Spleen (tissue), 11 donors: ENCODE results near the gene CHID1. TPM values are rescaled to one million over a fixed set of nuclear protein-coding genes. Genes with fewer than 3 reads are reported as not detected.
A peak's percentile ranks its signal among the peaks of the same experiment; 100 is the strongest.

Source experiments
- DNase-seq: peaks from one replicate; pipeline ENCODE4 v3.0.0-alpha.2; 2020
- H3K27ac ChIP-seq, 8 donors: fragments of 200-600 bp; sonication (generic) in 7 of 8; 1 replicate in 4 of 8; 2 replicates in 4 of 8; pipeline versions ENCODE4 v1.5.0 to v1.8.0; 2016 to 2021; ENCODE audit warnings: inconsistent platforms in 4 of 8, mild to moderate bottlenecking in 4 of 8, moderate library complexity in 1 of 8
- H3K27me3 ChIP-seq, 7 donors: fragments of 200-600 bp; sonication (generic) in 6 of 7; replicated peaks in 1 of 7; 1 replicate in 4 of 7; 2 replicates in 3 of 7; pipeline versions ENCODE4 v1.5.0 to v1.8.0; 2016 to 2021; ENCODE audit warnings: inconsistent platforms in 3 of 7, mild to moderate bottlenecking in 1 of 7
- H3K36me3 ChIP-seq, 6 donors: fragments of 200-600 bp; sonication (generic) in 5 of 6; 1 replicate in 4 of 6; 2 replicates in 2 of 6; pipeline versions ENCODE4 v1.5.0 to v1.8.0; 2016 to 2021; ENCODE audit warnings: inconsistent platforms in 2 of 6
- H3K4me1 ChIP-seq, 6 donors: fragments of 200-600 bp; sonication (generic) in 5 of 6; 1 replicate in 3 of 6; 2 replicates in 3 of 6; pipeline versions ENCODE4 v1.5.0 to v1.8.0; 2016 to 2021; ENCODE audit warnings: inconsistent platforms in 3 of 6
- H3K4me3 ChIP-seq, 8 donors: fragments of 200-600 bp; sonication (generic) in 7 of 8; 1 replicate in 4 of 8; 2 replicates in 4 of 8; pipeline versions ENCODE4 v1.5.0 to v1.8.0; 2016 to 2021; ENCODE audit warnings: inconsistent platforms in 4 of 8, mild to moderate bottlenecking in 4 of 8, moderate library complexity in 2 of 8
- H3K9me3 ChIP-seq, 8 donors: fragments of 200-600 bp; sonication (generic) in 7 of 8; 1 replicate in 4 of 8; 2 replicates in 4 of 8; pipeline versions ENCODE4 v1.5.0 to v1.8.0; 2016 to 2021; ENCODE audit warnings: inconsistent platforms in 4 of 8
- POLR2A ChIP-seq, 3 donors: fragments of 450-650 bp; IDR thresholded peaks; one replicate each; pipeline ENCODE4 v1.5.1; 2017; ENCODE audit warnings: antibody characterized with exemption in 3 of 3, mild to moderate bottlenecking in 1 of 3
- POLR2AphosphoS5 ChIP-seq, 3 donors: sonication (generic); formaldehyde crosslinking; IDR thresholded peaks; one replicate each; pipeline ENCODE4 v1.5.1; 2017; ENCODE audit warnings: antibody characterized with exemption in 3 of 3
- WGBS, 5 donors: extraction: QIAGEN DNeasy Blood & Tissue Kit in 3 of 5; methylation state at CpG; one replicate each; pipeline versions ENCODE4 v1.1.5 to v1.1.7; 2013 to 2018; 5-methylcytosine and 5-hydroxymethylcytosine counted together
- intact Hi-C: fragments of 100-400 bp; cut with DNase I; formaldehyde crosslinking; loops from one replicate; pipeline ENCODE4 v1.15.0; 2023; ENCODE audit warnings: low total_unique reads
- polyA plus RNA-seq, 3 donors: library from polyadenylated mRNA; stranded (reverse); fragments of 200-250 nt; gene quantifications; one replicate each; pipeline ENCODE4 v1.2.1, GENCODE V29; 2013
- total RNA-seq, 7 donors: library from RNA; depleted of rRNA in 3 of 7; stranded (reverse); fragments of >200 nt in 3 of 7; fragmentation: NEBNext Ultra II Directional in 4 of 7; extraction: Animal tissue kit (Norgen Biotek cat#: 25700) in 4 of 7; gene quantifications; one replicate each; pipeline versions ENCODE4 v1.1.0 to v1.2.1, GENCODE V29; 2016 to 2021
- TF ChIP-seq, protein P1 (sequence below), 11 experiments: fragments of 200-600 bp in 7 of 11; fragments of 450-650 bp in 4 of 11; sonication (generic) in 4 of 11; IDR thresholded peaks in 8 of 11; conservative IDR thresholded peaks in 3 of 11; 1 replicate in 7 of 11; 2 replicates in 4 of 11; pipeline versions ENCODE4 v1.4.0 to v1.8.0; 2016 to 2021; ENCODE audit warnings: antibody characterized with exemption in 11 of 11, inconsistent platforms in 4 of 11, mild to moderate bottlenecking in 1 of 11
- donor health status: healthy with polysubstance abuse.
- donor health status: DM: no; HTN: no; CAD: no; lungs with moderate emphysema.
- donor health status: DM: no; HTN: no; CAD: no.
- donor health status: Bipolar disorder and iron deficiency.
- donor health status: healthy.
- donor health status: DM: no; HTN: no; CAD: no.
- donor health status: DM: yes; HTN: yes; CAD: no.

The CHID1 gene
- total and polyA plus RNA-seq, 10 donors: 37.2 to 218 (median 117) TPM

DNA sequence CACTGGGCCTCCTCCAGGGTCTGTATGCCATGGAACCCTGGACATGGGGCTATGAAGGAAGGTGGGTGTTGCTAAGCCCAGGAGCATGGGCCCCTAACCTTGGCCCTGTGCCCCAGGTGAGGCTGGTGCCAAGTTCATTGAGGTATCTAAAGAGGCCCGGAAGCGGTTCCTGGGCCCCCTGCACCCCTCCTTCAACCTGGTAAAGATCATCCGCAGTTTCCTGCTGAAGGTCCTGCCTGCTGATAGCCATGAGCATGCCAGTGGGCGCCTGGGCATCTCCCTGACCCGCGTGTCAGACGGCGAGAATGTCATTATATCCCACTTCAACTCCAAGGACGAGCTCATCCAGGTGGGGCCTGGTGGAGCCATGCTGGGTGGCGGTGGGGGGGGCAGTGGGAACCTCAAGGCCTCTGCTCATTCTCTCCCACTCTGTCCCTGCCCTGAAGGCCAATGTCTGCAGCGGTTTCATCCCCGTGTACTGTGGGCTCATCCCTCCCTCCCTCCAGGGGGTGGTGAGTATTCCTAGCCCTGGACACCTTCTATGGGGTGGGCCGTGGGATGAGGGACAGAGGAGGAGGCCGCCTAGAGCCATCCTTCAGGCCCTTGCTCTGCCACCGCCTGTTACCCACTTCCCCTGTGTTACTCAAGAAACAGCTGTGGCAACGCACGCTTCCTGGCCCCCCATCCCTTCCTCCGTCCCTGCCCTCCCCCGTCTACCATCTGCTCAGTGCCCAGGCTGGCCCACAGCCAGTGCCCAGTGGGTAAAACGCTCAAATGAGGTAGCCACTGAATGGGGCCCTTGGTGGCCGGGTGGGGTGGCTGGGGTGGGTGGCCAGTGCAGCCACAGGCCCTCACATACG, 88.9 kb downstream of the CHID1 start:
- DNase-seq: no peak
- H3K4me3 ChIP-seq: peak overlapping the region in 6 of 8 donors; percentile 74 to 97 (median 84)
- H3K36me3 ChIP-seq: peaks cover 0 to 49% (median 34%) of the 10 kb centered on the region in 6 donors
- H3K27ac ChIP-seq: peak overlapping the region; percentile 35 to 100 (median 98)
- H3K9me3 ChIP-seq: no peaks in the 10 kb centered on the region
- peaks cover 0 to 1% (median 0%) of the 10 kb centered on the region in 7 donors for H3K27me3 ChIP-seq
- peak in 2 of 3 donors; percentile 38 to 57 for TF ChIP-seq POLR2AphosphoS5 (IDR thresholded peaks at IDR 0.05)
- no peak for TF ChIP-seq POLR2A (IDR thresholded peaks at IDR 0.05)
- TF ChIP-seq, protein P1, sequence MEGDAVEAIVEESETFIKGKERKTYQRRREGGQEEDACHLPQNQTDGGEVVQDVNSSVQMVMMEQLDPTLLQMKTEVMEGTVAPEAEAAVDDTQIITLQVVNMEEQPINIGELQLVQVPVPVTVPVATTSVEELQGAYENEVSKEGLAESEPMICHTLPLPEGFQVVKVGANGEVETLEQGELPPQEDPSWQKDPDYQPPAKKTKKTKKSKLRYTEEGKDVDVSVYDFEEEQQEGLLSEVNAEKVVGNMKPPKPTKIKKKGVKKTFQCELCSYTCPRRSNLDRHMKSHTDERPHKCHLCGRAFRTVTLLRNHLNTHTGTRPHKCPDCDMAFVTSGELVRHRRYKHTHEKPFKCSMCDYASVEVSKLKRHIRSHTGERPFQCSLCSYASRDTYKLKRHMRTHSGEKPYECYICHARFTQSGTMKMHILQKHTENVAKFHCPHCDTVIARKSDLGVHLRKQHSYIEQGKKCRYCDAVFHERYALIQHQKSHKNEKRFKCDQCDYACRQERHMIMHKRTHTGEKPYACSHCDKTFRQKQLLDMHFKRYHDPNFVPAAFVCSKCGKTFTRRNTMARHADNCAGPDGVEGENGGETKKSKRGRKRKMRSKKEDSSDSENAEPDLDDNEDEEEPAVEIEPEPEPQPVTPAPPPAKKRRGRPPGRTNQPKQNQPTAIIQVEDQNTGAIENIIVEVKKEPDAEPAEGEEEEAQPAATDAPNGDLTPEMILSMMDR (IDR thresholded peaks at IDR 0.05 in 8 of 11, conservative IDR thresholded peaks at IDR 0.05 in 3 of 11): no peak
- 38 to 64% (median 46%) methylated on average over 12 to 22 of the region's 22 CpGs for WGBS, 5 donors
- peaks cover 21 to 78% (median 57%) of the 10 kb centered on the region in 6 donors for H3K4me1 ChIP-seq
- intact Hi-C loops: no loop called here

DNA sequence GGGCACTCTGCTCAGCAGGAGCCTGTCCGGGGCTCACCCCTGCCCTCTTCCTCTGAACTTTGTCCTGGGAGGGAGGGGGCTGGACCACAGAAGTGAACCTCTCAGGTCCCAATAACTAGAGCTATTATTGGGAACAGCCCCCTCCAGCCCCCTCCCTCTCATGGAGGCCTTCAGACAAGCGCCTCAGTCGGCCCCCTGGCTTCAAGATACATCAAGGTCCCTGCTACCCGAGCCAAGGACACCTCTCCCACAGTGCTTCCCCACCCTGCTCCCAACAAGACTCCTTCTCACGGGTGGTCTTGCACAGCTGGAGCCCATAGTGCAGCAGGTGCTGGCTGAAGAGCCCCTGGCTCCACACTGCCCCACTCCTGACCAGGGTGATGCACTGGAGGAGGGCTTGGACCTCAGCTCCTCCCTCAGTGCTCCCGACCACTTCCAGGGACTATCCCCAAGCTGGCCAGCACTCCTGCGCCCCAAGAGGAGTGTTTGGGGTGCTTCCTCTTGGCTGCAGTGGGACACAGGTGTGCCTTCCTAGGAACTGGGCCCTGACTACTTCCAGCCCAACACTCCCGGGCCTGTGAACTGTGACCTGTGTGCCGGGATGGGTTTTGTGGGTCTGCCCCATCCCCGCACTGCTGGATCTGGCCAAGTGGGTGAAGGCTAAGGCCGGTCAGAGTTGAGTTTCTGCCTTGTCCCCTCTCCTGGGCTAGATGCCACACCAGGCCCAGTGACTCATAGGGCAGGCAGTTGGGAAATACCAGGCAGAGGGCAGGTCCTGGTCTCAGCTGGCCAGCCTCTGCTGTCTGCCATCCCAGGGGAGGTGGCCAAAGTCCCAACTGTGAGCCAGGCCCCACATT, 89.7 kb downstream of the CHID1 start:
- Histone ChIP-seq H3K9me3 (no peaks in the 10 kb centered on the region), H3K36me3 (peaks cover 0 to 48% (median 34%) of the 10 kb centered on the region in 6 donors), H3K27ac (peak overlapping the region; percentile 35 to 100 (median 98)), H3K27me3 (no peaks in the 10 kb centered on the region), H3K4me3 (peak overlapping the region; percentile 58 to 97 (median 84)), H3K4me1 (peaks cover 16 to 69% (median 48%) of the 10 kb centered on the region in 6 donors)
- TF ChIP-seq POLR2A (IDR thresholded peaks at IDR 0.05) (no peak), POLR2AphosphoS5 (IDR thresholded peaks at IDR 0.05) (peak; percentile 31 to 74 (median 71))
- peak; percentile 88 for DNase-seq
- intact Hi-C loops: no loop called here
- WGBS, 5 donors: 45 to 67% (median 55%) methylated on average over 9 to 11 of the region's 11 CpGs

DNA sequence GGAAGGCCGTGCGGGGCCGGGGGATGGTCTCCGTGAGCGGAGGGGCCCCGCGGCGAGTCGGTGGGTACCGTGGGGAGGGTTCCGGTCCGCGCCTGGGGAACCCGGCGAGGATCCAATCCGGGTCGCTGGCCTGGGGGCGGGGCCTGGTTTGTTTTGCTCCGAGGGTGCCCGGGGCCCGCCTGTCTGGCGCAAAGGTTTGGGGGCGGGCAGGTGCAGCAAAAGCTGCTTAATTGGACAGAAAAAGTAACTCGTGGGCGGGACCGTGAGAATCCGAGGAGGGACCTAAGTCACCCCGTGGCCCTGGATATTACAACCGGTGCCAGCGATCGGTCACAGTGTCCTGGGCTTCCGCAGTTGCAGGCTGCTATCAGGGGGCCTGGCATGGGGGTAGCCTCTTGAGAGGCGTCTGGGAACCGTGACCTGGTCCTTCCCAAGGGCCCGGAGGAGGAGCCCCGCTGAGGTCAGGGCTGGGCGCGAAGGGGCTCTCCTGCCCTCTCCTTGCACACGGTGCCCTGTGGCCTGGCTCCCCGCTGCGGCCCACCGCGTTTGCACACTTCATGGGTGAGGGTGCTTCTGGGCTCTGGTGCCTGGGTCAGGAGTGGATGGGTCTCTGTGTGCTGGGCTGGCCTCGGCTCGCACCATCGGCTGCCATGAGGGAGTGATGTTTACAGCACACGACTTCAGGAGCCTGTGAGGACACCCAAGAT, 90.5 kb downstream of the CHID1 start:
- H3K9me3 ChIP-seq: no peaks in the 10 kb centered on the region
- peak; percentile 5 to 76 (median 46) for TF ChIP-seq POLR2AphosphoS5 (IDR thresholded peaks at IDR 0.05)
- TF ChIP-seq, protein P1 (IDR thresholded peaks at IDR 0.05 in 8 of 11, conservative IDR thresholded peaks at IDR 0.05 in 3 of 11): no peak
- H3K36me3 ChIP-seq: peaks cover 0 to 47% (median 32%) of the 10 kb centered on the region in 6 donors
- peak; percentile 99 for DNase-seq
- peaks cover 16 to 61% (median 44%) of the 10 kb centered on the region in 6 donors for H3K4me1 ChIP-seq
- peak overlapping the region; percentile 58 to 97 (median 84) for H3K4me3 ChIP-seq
- H3K27me3 ChIP-seq: no peaks in the 10 kb centered on the region
- WGBS, 5 donors: 2 to 5% (median 3%) methylated on average over 31 to 47 of the region's 47 CpGs
- intact Hi-C loops: no loop called here
- peak overlapping the region; percentile 74 to 100 (median 98) for H3K27ac ChIP-seq
